Dedifferentiated amniotic fluid mesenchymal stem cell (primary cell): Measurements from ENCODE around the gene NELFB.

Source experiments
- DNase-seq: peaks from one replicate; pipeline ENCODE4 v3.0.0-alpha.2; 2016; ENCODE audit errors: extremely low spot score

Gene NELFB

GRCh38 chr9:137314561-137315560 is 59.7 kb downstream of the NELFB start:
- DNase-seq: no peak

- DNase-seq: no peak
Measured at GRCh38 chr9:137315581-137316011, 60.5 kb downstream of the NELFB start.

GRCh38 chr9:137316012-137316981 is 61.2 kb downstream of the NELFB start:
- DNase-seq: no peak

- no peak for DNase-seq
Measured at GRCh38 chr9:137317021-137317717, 62.0 kb downstream of the NELFB start.

GRCh38 chr9:137317718-137318511 is 62.8 kb downstream of the NELFB start:
- DNase-seq: no peak

GRCh38 chr9:137318602-137319001 is 63.5 kb downstream of the NELFB start:
- DNase-seq: no peak

- DNase-seq: no peak
Measured at GRCh38 chr9:137319011-137319738, 64.0 kb downstream of the NELFB start.

- no peak for DNase-seq
Measured at GRCh38 chr9:137319739-137320551, 64.8 kb downstream of the NELFB start.

- no peak for DNase-seq
Measured at GRCh38 chr9:137320555-137321384, 65.6 kb downstream of the NELFB start.

GRCh38 chr9:137321726-137322361 is 66.7 kb downstream of the NELFB start:
- DNase-seq: no peak
